ENCODE results near the gene SGMS1. TPM values are rescaled to one million over a fixed set of nuclear protein-coding genes. Genes with fewer than 3 reads are reported as not detected.

The SGMS1 gene
- total RNA-seq, 3 donors from 2014 or later (not counting 1 experiment from before 2014, with no cell fraction given), result 24.5 to 32.7 (median 30.4) TPM

DNA sequence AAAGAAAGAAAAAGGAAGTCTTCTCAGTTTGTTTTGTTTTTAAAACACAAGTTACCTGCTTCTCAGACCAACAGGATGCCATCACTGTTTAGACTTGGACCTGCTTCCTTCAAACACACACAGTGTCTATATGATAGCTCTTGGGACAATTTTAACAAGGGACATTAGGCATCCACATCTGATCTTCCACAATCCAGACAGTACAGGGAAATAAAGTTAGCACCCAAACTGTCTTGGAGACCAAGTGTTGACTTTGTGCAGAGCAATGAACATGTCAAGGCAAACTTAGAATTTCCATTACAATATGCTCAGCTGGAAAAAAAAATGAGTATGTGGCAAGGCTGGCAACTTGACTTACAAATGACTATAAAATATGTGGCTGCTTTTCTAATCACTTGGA is 80.9 kb downstream of the SGMS1 start:
- peaks cover 49 to 72% of the 10 kb centered on the region in 2 donors for H3K4me1 Mint-ChIP-seq
- no peaks in the 10 kb centered on the region for H3K27me3 Mint-ChIP-seq (ENCODE audit: low read depth in 2 of 2)
- Histone ChIP-seq H3K27ac (ENCODE audit: low read length) (no peak overlapping the region), H3K4me3 (ENCODE audit: low read length) (no peak overlapping the region), H3K36me3 (ENCODE audit: control insufficient read depth, insufficient read depth, low read length) (no peaks in the 10 kb centered on the region), H3K9me3 (ENCODE audit: control insufficient read depth, insufficient read depth, low read length) (no peaks in the 10 kb centered on the region), H3K27me3 (ENCODE audit: control insufficient read depth, insufficient read depth, low read length) (no peaks in the 10 kb centered on the region), H3K4me1 (ENCODE audit: control insufficient read depth, insufficient read depth, low read length) (peaks cover 9% of the 10 kb centered on the region)
- intact Hi-C loops (cut with micrococcal nuclease), result no loop called here
- no peaks in the 10 kb centered on the region for H3K9me3 Mint-ChIP-seq
- no peaks in the 10 kb centered on the region for H3K36me3 Mint-ChIP-seq
- ATAC-seq (no peak), DNase-seq (no peak)
- TF ChIP-seq, protein P1, sequence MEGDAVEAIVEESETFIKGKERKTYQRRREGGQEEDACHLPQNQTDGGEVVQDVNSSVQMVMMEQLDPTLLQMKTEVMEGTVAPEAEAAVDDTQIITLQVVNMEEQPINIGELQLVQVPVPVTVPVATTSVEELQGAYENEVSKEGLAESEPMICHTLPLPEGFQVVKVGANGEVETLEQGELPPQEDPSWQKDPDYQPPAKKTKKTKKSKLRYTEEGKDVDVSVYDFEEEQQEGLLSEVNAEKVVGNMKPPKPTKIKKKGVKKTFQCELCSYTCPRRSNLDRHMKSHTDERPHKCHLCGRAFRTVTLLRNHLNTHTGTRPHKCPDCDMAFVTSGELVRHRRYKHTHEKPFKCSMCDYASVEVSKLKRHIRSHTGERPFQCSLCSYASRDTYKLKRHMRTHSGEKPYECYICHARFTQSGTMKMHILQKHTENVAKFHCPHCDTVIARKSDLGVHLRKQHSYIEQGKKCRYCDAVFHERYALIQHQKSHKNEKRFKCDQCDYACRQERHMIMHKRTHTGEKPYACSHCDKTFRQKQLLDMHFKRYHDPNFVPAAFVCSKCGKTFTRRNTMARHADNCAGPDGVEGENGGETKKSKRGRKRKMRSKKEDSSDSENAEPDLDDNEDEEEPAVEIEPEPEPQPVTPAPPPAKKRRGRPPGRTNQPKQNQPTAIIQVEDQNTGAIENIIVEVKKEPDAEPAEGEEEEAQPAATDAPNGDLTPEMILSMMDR (IDR thresholded peaks at IDR 0.05), result no peak
- H3K27ac Mint-ChIP-seq, result peak overlapping the region in 1 of 2 donors; percentile 15
- H3K4me3 Mint-ChIP-seq, result no peak overlapping the region

DNA sequence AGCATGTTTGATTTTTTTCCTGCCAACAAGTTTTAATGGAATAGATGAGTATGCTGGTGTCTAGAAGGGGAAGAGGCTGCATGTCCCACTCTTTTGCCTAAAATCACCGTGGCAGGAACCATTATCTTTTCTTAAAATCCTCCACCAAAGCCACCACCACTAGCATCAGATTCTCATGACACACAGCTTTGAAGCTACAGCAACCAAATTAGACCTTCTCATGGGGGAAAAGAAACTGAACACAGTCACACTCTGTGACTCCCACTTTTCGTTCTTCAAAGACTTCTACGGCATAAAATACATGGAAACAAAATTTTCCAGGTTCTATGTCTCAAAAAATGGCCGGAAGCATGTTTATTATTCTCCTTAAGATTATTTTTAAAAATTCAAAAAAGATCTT is 81.8 kb downstream of the SGMS1 start:
- Mint-ChIP-seq H3K36me3 (no peaks in the 10 kb centered on the region), H3K9me3 (no peaks in the 10 kb centered on the region), H3K27ac (no peak overlapping the region), H3K4me3 (no peak overlapping the region), H3K4me1 (peaks cover 49 to 64% of the 10 kb centered on the region in 2 donors), H3K27me3 (ENCODE audit: low read depth in 2 of 2) (no peaks in the 10 kb centered on the region)
- WGBS (ENCODE audit: insufficient coverage), result 76% methylated on average over 3 of the region's 4 CpGs
- Histone ChIP-seq H3K4me3 (ENCODE audit: low read length) (no peak overlapping the region), H3K4me1 (ENCODE audit: control insufficient read depth, insufficient read depth, low read length) (peaks cover 9% of the 10 kb centered on the region), H3K27ac (ENCODE audit: low read length) (no peak overlapping the region), H3K27me3 (ENCODE audit: control insufficient read depth, insufficient read depth, low read length) (no peaks in the 10 kb centered on the region), H3K9me3 (ENCODE audit: control insufficient read depth, insufficient read depth, low read length) (no peaks in the 10 kb centered on the region), H3K36me3 (ENCODE audit: control insufficient read depth, insufficient read depth, low read length) (no peaks in the 10 kb centered on the region)
- ATAC-seq (no peak), DNase-seq (no peak)
- intact Hi-C loops (cut with micrococcal nuclease), result no loop called here
- TF ChIP-seq, protein P1 (IDR thresholded peaks at IDR 0.05), result no peak

DNA sequence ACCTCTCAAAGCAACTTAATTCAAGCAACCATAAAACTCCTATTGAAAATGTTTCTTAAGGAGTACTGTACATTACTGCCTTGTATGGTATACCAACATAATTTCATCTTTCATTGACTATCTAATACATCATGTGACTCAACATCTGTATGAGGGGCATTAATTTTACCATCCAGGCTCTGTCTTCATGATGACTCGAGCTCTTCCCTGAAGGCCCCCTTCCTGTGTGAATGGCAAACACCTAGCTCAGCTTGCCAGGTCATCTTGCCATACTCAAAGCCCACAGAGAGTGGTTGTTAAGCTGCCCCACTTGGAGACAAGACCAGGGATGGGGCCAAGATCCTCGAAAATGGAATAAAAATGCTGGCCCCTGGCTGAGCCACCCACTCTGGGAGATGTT is 82.4 kb downstream of the SGMS1 start:
- H3K9me3 Mint-ChIP-seq, result no peaks in the 10 kb centered on the region
- whole genome bisulfite sequencing (ENCODE audit: insufficient coverage), result 69% methylated on average over 2 of the region's 2 CpGs
- intact Hi-C loops (cut with micrococcal nuclease), result no loop called here
- Histone ChIP-seq H3K27me3 (ENCODE audit: control insufficient read depth, insufficient read depth, low read length) (no peaks in the 10 kb centered on the region), H3K4me1 (ENCODE audit: control insufficient read depth, insufficient read depth, low read length) (peaks cover 9% of the 10 kb centered on the region), H3K36me3 (ENCODE audit: control insufficient read depth, insufficient read depth, low read length) (no peaks in the 10 kb centered on the region), H3K27ac (ENCODE audit: low read length) (no peak overlapping the region), H3K9me3 (ENCODE audit: control insufficient read depth, insufficient read depth, low read length) (no peaks in the 10 kb centered on the region), H3K4me3 (ENCODE audit: low read length) (no peak overlapping the region)
- DNase-seq (no peak), ATAC-seq (peak in 1 of 3 donors; percentile 15)
- H3K27ac Mint-ChIP-seq, result no peak overlapping the region
- H3K4me3 Mint-ChIP-seq, result no peak overlapping the region
- H3K27me3 Mint-ChIP-seq (ENCODE audit: low read depth in 2 of 2), result no peaks in the 10 kb centered on the region
- peaks cover 49 to 62% of the 10 kb centered on the region in 2 donors for H3K4me1 Mint-ChIP-seq
- TF ChIP-seq, protein P1 (IDR thresholded peaks at IDR 0.05), result no peak
- H3K36me3 Mint-ChIP-seq, result no peaks in the 10 kb centered on the region

DNA sequence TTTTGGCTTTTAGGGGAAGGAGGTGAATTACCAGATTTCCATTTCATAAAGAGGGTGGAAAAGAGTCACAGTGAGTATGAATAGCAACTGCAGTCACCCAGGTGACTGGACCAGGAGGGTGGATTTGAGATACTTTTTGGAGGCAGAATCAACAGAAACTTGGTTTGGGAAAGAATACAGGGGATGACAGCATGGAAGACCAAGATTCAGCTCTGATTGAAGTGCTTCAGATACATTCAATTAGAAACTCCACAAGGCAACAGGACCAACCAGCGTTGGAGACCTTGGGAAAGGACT is 83.0 kb downstream of the SGMS1 start:
- no peaks in the 10 kb centered on the region for H3K9me3 ChIP-seq (ENCODE audit: control insufficient read depth, insufficient read depth, low read length)
- no peaks in the 10 kb centered on the region for H3K27me3 ChIP-seq (ENCODE audit: control insufficient read depth, insufficient read depth, low read length)
- Mint-ChIP-seq H3K9me3 (no peaks in the 10 kb centered on the region), H3K27ac (peak overlapping the region in 1 of 2 donors; percentile 5), H3K4me1 (peaks cover 49 to 62% of the 10 kb centered on the region in 2 donors), H3K36me3 (no peaks in the 10 kb centered on the region), H3K4me3 (no peak overlapping the region), H3K27me3 (ENCODE audit: low read depth in 2 of 2) (no peaks in the 10 kb centered on the region)
- no peak for DNase-seq
- TF ChIP-seq, protein P1 (IDR thresholded peaks at IDR 0.05), result no peak
- intact Hi-C loops (cut with micrococcal nuclease), result no loop called here
- H3K27ac ChIP-seq (ENCODE audit: low read length), result no peak overlapping the region
- H3K4me1 ChIP-seq (ENCODE audit: control insufficient read depth, insufficient read depth, low read length), result peaks cover 9% of the 10 kb centered on the region
- no peak for ATAC-seq
- no peaks in the 10 kb centered on the region for H3K36me3 ChIP-seq (ENCODE audit: control insufficient read depth, insufficient read depth, low read length)
- WGBS (ENCODE audit: insufficient coverage), result no CpG with 5 or more reads among the region's 1 CpG
- no peak overlapping the region for H3K4me3 ChIP-seq (ENCODE audit: low read length)
